ENCODE results near the gene AQP2. TPM values are rescaled to one million over a fixed set of nuclear protein-coding genes. Genes with fewer than 3 reads are reported as not detected.

Gene AQP2
- total RNA-seq, 3 donors from 2014 or later: not detected

DNA sequence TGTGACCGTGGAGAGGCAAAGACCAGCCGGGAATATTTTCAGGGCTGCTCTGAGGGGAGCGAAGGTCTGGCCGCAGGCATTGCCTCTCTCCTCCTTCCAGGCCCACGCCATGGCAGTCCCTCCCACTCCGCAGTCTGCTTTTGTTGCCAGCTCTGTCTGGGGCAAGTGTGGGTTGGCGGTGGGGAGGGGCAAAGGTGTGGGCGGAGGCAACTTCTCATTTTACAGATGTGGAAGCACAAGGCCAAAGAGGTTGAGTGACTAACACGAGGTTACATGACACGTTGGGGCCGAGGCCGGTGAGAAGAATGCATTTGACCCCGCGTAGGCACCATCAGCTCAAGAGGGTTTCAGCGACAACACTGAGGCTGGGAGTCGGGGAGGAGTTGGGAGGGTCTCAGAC is 40.7 kb upstream of the AQP2 start:
- Histone ChIP-seq H3K9me3 (no peaks in the 10 kb centered on the region), H3K27ac (no peak overlapping the region), H3K27me3 (no peaks in the 10 kb centered on the region), H3K36me3 (no peaks in the 10 kb centered on the region), H3K4me1 (no peaks in the 10 kb centered on the region), H3K4me3 (no peak overlapping the region)
- DNase-seq (ENCODE audit: low spot score in 2 of 2): no peak
- no peak for TF ChIP-seq POLR2AphosphoS5 (IDR thresholded peaks at IDR 0.05)
- no peak for TF ChIP-seq POLR2A (IDR thresholded peaks at IDR 0.05)
- TF ChIP-seq, protein P1, sequence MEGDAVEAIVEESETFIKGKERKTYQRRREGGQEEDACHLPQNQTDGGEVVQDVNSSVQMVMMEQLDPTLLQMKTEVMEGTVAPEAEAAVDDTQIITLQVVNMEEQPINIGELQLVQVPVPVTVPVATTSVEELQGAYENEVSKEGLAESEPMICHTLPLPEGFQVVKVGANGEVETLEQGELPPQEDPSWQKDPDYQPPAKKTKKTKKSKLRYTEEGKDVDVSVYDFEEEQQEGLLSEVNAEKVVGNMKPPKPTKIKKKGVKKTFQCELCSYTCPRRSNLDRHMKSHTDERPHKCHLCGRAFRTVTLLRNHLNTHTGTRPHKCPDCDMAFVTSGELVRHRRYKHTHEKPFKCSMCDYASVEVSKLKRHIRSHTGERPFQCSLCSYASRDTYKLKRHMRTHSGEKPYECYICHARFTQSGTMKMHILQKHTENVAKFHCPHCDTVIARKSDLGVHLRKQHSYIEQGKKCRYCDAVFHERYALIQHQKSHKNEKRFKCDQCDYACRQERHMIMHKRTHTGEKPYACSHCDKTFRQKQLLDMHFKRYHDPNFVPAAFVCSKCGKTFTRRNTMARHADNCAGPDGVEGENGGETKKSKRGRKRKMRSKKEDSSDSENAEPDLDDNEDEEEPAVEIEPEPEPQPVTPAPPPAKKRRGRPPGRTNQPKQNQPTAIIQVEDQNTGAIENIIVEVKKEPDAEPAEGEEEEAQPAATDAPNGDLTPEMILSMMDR (IDR thresholded peaks at IDR 0.05): no peak
- intact Hi-C loops (cut with DNase I; ENCODE audit: low total_unique reads): no loop called here

DNA sequence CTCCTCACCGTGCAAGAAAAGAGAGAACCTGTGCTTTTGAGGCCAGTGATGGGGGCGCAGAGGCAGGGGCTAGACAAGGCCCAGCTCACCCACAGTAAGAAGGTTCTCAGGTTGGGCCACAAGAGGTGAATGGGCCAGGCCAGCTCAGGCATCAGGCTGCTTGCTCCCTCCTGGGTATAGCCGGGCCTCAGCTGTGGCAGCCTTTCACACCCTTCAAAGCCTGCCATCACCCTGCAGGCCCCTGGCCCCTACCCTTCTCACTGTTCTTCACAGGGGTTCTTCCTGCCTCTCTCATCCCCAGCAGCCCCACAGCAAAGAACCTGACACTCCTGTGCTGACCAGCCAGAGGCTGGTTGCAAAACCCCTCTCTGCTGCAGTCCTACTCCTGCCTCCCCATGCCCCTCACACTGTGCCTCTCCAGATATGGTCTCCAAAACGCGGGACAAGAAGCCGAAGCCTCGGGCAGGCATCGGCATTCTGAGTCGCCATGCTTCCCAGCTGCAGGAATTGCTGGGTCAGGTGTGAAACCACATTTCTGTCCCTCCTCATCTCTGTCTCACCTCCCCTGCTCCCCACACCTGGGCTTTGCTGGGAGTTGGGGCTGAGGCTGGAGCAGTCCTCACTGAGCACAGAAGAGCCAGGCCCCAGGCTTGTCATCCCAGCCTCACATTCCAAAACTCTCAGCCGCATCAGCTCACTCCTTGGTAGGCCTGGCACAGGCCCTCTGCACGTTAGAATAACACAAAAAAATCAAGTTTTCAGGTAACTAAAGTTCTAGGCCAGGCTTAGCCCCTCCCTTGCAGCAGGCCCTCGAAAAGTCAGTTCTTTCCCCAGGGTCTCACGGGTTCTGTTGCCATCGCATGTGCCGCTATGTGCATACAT is 40.0 kb upstream of the AQP2 start:
- Histone ChIP-seq H3K4me1 (no peaks in the 10 kb centered on the region), H3K4me3 (no peak overlapping the region), H3K36me3 (no peaks in the 10 kb centered on the region), H3K9me3 (no peaks in the 10 kb centered on the region), H3K27me3 (no peaks in the 10 kb centered on the region), H3K27ac (no peak overlapping the region)
- DNase-seq (ENCODE audit: low spot score in 2 of 2): peak in 1 of 2 donors; percentile 43
- intact Hi-C loops (cut with DNase I; ENCODE audit: low total_unique reads): no loop called here
- TF ChIP-seq POLR2AphosphoS5 (IDR thresholded peaks at IDR 0.05): no peak
- TF ChIP-seq POLR2A (IDR thresholded peaks at IDR 0.05): no peak
- TF ChIP-seq, protein P1 (IDR thresholded peaks at IDR 0.05): no peak

DNA sequence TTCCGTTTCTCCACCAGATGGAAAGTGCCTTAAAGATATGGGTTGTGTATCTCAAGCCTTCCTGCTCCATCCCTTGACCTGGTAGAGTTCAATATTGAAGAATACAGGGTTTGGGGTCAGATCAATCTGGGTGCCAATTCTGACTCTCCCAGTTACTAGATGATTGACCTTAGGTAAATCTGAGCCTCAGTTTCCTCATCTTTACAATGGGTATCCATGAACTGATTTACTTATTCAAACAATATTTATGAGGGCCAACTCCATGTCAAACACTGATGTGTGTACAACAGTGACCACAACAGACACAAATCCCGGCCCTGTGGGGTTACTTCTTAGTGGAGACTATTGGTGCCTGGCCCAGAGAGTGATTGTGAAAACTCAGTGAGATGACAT is 39.3 kb upstream of the AQP2 start:
- Histone ChIP-seq H3K36me3 (no peaks in the 10 kb centered on the region), H3K4me3 (no peak overlapping the region), H3K27me3 (no peaks in the 10 kb centered on the region), H3K4me1 (no peaks in the 10 kb centered on the region), H3K9me3 (no peaks in the 10 kb centered on the region), H3K27ac (no peak overlapping the region)
- intact Hi-C loops (cut with DNase I; ENCODE audit: low total_unique reads): no loop called here
- TF ChIP-seq POLR2A (IDR thresholded peaks at IDR 0.05) (no peak), POLR2AphosphoS5 (IDR thresholded peaks at IDR 0.05) (no peak)
- TF ChIP-seq, protein P1 (IDR thresholded peaks at IDR 0.05): no peak
- DNase-seq (ENCODE audit: low spot score in 2 of 2): peak in 1 of 2 donors; percentile 12

DNA sequence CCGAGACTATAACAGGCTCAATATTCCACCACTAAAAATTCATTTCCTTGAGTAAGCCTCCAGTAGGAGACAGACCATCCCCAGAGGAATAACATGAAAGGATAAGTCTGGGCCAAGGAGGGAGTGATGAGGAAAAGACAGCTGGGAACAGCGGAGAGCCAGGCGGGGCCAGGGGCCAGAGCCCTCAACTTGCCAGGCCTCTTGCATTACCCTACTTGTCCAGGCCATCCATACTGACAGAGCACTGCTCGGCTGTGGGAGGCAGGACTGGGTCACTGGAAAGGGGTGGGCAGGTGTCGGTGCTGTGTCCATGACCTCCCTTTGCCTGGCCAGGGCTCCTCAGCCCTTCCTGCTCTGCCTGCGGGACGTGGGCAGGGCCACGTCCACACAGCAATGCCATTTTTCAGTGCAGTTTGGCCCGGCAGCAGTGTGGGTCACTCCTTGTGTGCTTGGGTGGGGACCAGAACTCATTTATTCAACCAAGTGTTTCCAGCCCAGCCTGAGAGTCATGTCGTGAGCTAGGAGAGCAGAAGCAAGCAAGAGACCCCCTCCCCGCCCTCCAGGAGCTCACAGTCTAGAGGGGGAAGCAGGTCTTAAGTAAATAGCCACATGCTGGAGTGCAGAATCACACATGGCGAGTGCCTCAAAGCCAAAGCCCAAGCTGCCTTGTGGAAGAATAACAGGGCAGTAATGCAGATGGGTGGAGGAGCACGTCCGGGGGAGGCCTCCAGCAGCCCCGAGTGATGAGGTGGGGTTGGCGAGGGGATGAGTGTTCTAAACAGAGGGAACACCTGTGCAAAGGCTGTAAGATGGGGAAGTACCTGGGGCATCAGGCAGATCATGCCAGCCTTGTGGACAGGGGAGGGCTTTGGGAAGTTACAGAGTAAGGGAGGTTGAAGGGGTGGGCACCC is 37.9 kb upstream of the AQP2 start:
- Histone ChIP-seq H3K4me1 (no peaks in the 10 kb centered on the region), H3K4me3 (no peak overlapping the region), H3K27ac (no peak overlapping the region), H3K36me3 (no peaks in the 10 kb centered on the region), H3K9me3 (no peaks in the 10 kb centered on the region), H3K27me3 (no peaks in the 10 kb centered on the region)
- DNase-seq (ENCODE audit: low spot score in 2 of 2): no peak
- TF ChIP-seq POLR2A (IDR thresholded peaks at IDR 0.05) (no peak), POLR2AphosphoS5 (IDR thresholded peaks at IDR 0.05) (no peak)
- TF ChIP-seq, protein P1 (IDR thresholded peaks at IDR 0.05): no peak
- intact Hi-C loops (cut with DNase I; ENCODE audit: low total_unique reads): no loop called here

All from breast epithelium (tissue), 4 donors.